Esophagus muscularis mucosa (tissue), 3 donors: ENCODE data around the gene INCA1.

Experiments used
- POLR2A ChIP-seq: fragments of 450-650 bp; IDR thresholded peaks from one replicate; pipeline ENCODE4 v1.6.1; 2017; ENCODE audit warnings: antibody characterized with exemption, moderate library complexity, mild to moderate bottlenecking, low read depth
- TF ChIP-seq, protein P1 (sequence below), 3 experiments: fragments of 200-600 bp in 2 of 3; fragments of 450-650 bp in 1 of 3; sonication (generic) in 2 of 3; IDR thresholded peaks; one replicate each; pipeline ENCODE4 v1.5.1; 2017 to 2019; ENCODE audit warnings: antibody characterized with exemption in 3 of 3, mild to moderate bottlenecking in 2 of 3, moderate library complexity in 1 of 3

DNA sequence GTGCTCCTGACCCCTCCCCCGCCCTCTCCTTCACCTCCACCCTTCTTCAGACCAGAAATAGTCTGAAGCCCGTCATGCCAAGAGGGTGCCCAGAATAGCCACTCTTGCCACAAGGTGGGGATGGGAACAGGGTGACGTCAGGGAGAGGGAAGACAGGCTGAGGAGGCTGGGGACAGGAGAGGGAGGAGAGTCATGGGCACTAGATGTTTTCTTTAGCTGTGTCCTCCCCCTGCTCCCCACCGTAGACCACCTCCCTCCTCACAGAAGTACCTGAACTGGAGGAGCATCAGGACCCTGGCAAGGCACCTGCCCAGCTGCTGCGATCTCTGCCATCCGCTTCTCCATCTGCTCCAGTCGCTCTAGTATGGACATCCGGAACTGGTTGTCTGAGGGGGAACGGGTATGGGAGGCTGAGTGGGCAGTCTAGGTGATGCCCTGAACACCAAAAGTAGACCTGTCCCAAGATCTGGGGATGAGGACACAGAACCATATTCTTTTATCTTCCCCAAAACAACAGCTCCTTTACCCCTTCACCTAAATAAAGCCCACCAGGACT is 23.1 kb downstream of the INCA1 start:
- TF ChIP-seq, protein P1, sequence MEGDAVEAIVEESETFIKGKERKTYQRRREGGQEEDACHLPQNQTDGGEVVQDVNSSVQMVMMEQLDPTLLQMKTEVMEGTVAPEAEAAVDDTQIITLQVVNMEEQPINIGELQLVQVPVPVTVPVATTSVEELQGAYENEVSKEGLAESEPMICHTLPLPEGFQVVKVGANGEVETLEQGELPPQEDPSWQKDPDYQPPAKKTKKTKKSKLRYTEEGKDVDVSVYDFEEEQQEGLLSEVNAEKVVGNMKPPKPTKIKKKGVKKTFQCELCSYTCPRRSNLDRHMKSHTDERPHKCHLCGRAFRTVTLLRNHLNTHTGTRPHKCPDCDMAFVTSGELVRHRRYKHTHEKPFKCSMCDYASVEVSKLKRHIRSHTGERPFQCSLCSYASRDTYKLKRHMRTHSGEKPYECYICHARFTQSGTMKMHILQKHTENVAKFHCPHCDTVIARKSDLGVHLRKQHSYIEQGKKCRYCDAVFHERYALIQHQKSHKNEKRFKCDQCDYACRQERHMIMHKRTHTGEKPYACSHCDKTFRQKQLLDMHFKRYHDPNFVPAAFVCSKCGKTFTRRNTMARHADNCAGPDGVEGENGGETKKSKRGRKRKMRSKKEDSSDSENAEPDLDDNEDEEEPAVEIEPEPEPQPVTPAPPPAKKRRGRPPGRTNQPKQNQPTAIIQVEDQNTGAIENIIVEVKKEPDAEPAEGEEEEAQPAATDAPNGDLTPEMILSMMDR (IDR thresholded peaks at IDR 0.05), result no peak
- no peak for TF ChIP-seq POLR2A
